ENCODE measurements around the gene SULT1A4. TPM values are rescaled to one million over a fixed set of nuclear protein-coding genes. Genes with fewer than 3 reads are reported as not detected.

The SULT1A4 gene
- 3.6 and 15.7 TPM in 2 replicates for total RNA-seq

DNA sequence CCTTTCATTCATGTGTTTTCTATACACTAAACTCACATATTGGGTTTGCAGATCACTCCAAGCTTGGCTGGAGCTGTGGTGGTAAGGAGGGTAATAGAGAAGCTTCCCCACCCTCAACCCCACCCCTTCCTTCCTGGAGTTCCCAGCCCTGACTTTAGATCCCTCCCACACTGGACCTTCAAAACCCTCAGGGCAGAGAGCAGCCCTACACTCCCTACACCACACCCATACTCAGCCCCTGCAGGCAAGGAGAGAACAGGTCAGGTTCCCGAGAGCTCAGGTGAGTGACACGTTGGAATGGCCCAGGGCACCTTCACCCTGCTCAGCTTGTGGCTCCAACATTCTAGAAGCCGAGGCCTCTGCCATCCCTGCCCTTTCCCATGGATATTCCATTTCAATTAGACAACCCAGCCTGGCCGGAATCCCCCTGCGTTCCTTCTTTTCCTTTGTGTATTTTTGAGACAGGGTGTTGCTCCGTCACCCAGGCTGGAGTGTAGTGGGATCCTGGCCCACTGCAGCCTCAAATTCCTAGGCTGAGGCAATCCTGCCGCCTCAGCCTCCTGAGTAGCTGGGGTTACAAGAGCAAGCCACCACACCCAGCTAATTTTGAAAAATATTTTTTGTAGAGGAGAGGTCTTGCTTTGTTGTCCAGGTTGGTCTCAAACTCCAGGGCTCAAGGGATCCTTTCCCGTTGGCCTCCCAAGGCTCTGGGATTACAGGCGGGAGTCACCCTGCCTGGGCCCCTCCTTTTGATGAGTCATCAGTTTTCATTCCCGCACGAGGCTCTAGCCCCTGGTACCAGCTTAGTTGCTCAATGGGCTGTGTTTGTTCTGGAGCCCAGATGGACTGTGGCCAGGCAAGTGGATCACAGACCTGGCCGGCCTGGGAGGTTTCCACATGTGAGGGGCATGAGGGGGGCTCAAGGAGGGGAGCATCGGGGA lies at the start of gene SULT1A4:
TSS of gene SULT1A4 (plus strand) at position 208 of the 941 bp plus-strand sequence. CDS start 1,473 bp downstream, outside the sequence.

GRCh38 chr16:29454269-29454668 lies 5.4 kb upstream of the SULT1A4 start, which contains the start of the genes BOLA2 and SLX1B:
Gene BOLA2 (minus strand): TSS chr16:29454351. CDS start chr16:29454253, 98 bp downstream.
Gene SLX1B (plus strand): TSS chr16:29454533.

DNA sequence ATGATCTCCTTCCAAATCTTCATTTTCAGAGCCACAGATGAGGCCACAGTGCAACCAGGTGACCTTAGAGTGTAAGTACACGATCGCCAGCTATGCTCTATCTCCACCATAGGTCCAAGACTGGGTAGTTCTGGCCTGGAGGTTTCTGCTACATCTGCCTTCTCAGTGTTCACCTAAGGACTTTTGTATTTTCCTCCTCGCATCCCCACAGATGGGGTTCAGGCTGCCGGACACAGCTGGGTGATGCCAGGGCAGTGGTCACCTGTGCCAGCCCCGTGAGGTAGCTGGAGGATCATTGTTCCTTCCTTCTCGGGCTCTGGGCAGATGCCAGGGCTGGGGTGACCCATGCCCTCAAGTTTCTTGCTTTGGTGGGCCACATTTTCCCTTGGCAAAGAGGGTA lies 46.6 kb downstream of the SULT1A4 start, which contains the start of gene NPIPB12:
TSS of gene NPIPB12 (minus strand) at position 101 of the 400 bp plus-strand sequence.

Other genes with a start within 250 kb of the SULT1A4 start
- gene NPIPB11, start 53.2 kb upstream of the SULT1A4 start, total RNA-seq = under 0.01 and 0.30 TPM in 2 replicates
- gene BOLA2, start 5.6 kb upstream of the SULT1A4 start, total RNA-seq = 18.5 and 53.3 TPM in 2 replicates
- 29.5 and 39.0 TPM in 2 replicates for gene SLX1B, start 5.4 kb upstream of the SULT1A4 start, total RNA-seq
- 8.1 and 33.6 TPM in 2 replicates for gene NPIPB12, start 46.5 kb downstream of the SULT1A4 start, total RNA-seq
- gene SPN, start 203.3 kb downstream of the SULT1A4 start, total RNA-seq = not detected in 2 replicates
- gene QPRT, start 219.3 kb downstream of the SULT1A4 start, total RNA-seq = 0.32 and 1.4 TPM in 2 replicates

All from epithelial cell of umbilical artery (primary cell).